GM12872 (cell line): Measurements from ENCODE around the gene UBAP1.

Source experiments
- TF ChIP-seq, protein P1 (sequence below): IDR thresholded peaks from 3 replicates; pipeline ENCODE4 v1.5.1; 2011; ENCODE audit warnings: low read depth, mild to moderate bottlenecking, low read length, moderate library complexity; ENCODE audit not compliant: insufficient read depth

The UBAP1 gene

DNA sequence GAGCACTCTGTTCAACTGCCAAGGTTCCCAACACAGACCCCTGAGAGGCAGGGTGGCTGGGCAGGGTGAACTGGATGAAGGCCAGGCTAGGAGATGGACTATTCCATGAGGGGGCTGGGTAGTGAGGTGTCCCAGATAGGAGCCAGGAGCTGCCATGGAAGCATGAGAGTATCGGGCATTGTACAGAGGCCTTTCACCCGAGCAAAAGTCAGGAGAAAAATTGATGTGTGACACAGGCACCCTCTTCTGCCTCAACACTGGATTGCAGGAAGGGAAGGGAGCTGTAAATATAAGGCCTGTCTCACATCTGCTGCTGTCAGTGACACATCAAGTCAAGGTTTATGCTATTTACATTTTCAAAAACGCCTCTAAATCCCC, 74.6 kb downstream of the UBAP1 start:
- TF ChIP-seq, protein P1, sequence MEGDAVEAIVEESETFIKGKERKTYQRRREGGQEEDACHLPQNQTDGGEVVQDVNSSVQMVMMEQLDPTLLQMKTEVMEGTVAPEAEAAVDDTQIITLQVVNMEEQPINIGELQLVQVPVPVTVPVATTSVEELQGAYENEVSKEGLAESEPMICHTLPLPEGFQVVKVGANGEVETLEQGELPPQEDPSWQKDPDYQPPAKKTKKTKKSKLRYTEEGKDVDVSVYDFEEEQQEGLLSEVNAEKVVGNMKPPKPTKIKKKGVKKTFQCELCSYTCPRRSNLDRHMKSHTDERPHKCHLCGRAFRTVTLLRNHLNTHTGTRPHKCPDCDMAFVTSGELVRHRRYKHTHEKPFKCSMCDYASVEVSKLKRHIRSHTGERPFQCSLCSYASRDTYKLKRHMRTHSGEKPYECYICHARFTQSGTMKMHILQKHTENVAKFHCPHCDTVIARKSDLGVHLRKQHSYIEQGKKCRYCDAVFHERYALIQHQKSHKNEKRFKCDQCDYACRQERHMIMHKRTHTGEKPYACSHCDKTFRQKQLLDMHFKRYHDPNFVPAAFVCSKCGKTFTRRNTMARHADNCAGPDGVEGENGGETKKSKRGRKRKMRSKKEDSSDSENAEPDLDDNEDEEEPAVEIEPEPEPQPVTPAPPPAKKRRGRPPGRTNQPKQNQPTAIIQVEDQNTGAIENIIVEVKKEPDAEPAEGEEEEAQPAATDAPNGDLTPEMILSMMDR: 0 out of 3 replicates have a peak, but pooled peaks have one; percentile 12

DNA sequence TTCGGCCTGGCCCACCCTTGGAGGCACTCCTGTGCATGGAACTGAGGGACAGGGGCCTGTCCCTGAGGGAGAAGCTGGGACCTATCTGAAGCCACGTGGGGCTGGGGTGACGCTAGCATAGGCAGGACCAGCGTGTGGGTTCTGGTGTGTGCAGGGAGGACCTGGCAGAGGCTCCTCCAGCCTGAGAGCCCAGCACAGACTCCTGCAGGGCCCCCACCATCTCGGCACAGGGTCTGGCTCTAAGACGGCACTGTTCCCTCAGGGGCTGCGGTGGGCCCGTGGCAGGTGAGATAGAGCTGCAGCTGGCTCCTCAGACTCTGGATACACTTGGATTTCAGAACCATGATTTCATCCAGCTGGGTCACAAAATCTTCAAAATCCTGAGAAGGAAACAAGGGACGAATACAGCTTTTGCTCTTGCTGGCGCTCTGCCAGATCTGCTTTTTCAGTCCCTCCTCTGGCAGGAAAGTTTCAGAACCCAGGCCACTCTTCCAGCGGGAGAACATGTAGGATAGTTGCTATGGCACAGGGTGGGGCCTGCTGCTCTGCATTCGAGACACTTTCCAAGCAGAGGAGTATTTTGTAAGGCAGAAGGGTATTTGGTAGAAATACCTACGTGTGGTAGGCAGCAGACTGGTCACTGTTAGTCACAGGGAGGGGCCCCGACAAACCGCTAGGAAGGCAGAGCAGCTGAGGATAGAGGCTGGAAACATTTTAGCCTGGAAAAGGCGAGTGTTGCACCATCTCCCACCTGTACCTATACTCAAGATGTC, 75.5 kb downstream of the UBAP1 start:
- TF ChIP-seq, protein P1: no peak

DNA sequence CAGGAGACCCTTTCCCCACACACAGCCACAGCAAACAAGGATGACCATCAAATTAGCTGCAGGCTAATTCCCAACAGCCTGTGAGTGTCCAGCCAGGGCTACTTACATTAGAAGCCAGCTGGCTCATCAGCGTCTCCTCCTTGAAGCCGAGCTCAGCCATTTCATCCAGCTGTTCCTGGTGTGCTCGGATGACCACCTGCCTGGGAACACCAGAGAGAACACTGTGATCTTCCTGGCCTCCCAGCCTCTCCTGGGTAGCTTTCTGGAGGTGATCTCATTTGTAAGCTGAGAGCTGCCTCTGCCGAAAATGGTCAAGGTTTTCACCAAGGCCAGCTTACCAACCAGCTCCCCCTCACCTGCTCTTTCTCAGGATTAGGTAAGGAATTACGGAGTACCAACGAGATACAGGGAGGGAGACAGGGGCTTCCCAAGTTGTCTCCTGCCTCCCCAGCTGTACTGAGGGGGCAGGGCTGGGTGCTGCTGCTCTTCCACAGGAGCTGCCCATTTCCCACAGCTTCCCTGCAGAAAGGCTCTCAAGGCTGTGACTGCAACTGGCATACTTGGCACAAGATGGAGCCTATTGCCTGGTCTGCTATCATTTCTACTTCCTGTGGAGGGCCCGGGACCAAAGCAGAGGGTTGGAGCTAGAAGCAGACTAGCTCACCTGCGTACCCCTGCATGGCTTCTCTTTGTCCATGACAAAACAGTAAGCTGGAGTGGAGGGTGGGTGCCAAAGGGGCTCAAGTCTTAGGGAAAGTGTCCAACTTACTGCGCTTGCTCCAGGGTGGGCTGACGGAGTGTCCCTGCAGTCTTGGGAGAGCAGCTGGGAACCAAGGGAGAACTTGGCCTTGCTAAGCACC, 76.4 kb downstream of the UBAP1 start:
- TF ChIP-seq, protein P1: no peak

DNA sequence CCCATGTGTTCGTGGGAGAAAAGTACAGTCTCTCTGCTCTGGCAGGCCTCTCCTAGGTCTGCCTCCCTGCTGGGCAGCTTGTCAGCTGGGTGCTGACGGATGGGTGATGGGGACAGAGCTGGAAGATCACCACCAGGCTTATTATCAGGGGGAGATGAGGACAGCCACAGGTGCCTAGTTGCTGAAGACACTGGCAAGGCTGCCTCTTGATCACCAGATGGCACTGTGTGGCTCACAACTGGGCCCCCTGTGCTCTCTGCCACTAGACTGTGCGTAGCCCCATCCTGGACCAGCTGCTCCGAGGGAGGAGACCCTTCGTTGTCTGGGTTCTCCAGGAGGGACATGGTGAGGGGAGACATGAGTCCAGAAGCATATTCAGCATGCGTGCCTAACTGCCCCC, 77.3 kb downstream of the UBAP1 start:
- TF ChIP-seq, protein P1: no peak

DNA sequence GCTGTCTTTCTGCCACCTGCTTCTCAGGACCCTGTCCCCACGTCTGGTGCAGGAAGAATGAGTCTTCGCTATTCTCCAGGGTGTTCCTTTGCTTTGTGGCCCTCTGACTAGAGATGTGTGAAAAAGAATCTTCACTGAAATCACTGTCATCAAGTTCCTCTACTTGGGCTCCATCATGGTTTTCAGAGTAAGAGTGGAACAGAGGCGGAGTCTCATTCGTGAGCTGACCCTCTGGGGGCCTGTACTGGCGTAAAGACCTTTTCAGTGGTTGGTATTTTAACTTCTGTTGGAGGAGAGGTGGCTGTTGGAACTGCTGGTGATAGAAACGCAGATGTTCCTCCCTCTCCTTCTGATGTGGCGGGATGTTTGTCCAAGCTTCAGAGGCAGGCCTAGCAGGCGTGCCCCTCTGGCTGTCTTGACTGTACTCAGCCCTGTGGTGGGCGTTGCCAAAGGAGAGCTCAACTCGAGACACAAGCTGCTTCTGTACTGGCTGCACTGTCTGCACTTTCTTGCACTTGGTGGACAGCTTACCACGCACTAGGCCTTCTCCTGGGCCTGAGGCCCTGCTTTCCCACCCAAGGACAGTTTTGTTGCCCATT, 78.2 kb downstream of the UBAP1 start:
- TF ChIP-seq, protein P1: no peak

DNA sequence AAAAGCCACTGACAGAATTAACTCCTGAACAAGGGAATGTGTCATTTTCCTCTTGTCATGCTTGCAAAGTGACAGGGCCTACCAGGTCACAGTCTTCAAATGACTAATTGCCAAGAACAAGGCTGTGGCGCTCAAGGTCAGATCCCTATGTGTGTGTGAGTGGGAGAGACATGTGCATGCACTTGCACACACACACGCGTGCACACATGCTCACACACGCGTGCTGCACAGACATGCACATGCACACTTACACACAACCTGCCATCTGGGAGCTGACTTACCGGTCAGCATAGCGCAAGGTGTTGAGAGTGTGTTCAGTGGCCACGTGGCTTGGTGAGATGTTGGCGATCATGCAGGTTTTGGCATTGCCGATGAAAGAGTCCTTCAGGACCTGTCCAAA, 80.5 kb downstream of the UBAP1 start:
- TF ChIP-seq, protein P1: no peak

DNA sequence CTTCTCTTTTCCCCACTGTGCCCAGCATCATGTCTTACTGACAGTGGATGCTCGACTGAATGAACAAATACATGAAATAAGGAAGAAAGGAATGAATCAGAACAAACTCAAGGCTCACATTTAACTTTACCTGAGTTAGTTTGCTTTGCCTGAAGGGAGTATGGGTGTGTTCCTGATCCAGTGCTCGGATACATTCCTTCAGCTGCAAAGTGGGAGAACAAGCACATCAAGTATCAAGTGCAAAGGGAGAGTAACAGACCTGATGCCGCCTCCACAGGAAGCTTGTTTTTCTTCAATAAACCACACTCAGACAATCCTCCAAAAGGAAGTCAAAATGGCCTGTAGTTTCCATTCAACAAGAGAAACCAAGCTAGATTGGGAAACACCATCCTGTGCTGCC, 84.1 kb downstream of the UBAP1 start:
- TF ChIP-seq, protein P1: no peak
